Eye (tissue), 1 donor: ENCODE data around the gene SPHK2.
"Not testable (repeated sequence)": the region's sequence is repeated elsewhere in the genome, so short reads cannot be mapped to it uniquely, and the experiment has no call there.

Experiments used
- DNase-seq: peaks from one replicate; pipeline ENCODE4 v3.0.0-alpha.2; 2015

The SPHK2 gene

GRCh38 chr19:48637948-48638830 is 18.9 kb downstream of the SPHK2 start:
- DNase-seq: peak; percentile 98

DNA sequence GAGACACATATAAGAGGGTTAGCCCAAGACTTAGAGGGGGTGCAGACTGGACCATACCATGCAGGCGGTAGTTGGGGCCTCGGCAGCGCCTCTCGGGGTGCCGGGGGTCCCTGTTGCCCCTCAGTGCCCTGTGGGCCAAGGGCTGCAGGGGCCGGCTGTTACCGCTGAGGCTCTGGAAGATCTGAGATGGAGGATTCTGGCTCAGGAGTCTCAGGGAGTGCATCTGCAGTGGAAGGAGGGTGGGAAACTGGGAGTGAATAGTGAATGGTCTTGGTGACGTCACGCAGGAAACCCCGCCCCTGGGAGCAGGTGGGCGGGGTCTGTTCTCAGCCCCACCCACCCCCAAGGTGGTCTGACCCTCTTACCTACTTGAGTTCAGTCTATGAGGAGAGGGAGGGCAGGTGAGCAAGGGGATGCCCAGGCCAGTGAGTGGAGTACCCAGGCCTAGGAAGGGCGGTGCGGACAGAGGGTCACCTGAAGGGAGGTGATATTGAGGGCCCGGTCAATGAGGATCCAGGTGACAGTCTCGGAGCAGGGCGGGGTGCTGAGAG is 19.6 kb downstream of the SPHK2 start:
- no peak for DNase-seq

DNA sequence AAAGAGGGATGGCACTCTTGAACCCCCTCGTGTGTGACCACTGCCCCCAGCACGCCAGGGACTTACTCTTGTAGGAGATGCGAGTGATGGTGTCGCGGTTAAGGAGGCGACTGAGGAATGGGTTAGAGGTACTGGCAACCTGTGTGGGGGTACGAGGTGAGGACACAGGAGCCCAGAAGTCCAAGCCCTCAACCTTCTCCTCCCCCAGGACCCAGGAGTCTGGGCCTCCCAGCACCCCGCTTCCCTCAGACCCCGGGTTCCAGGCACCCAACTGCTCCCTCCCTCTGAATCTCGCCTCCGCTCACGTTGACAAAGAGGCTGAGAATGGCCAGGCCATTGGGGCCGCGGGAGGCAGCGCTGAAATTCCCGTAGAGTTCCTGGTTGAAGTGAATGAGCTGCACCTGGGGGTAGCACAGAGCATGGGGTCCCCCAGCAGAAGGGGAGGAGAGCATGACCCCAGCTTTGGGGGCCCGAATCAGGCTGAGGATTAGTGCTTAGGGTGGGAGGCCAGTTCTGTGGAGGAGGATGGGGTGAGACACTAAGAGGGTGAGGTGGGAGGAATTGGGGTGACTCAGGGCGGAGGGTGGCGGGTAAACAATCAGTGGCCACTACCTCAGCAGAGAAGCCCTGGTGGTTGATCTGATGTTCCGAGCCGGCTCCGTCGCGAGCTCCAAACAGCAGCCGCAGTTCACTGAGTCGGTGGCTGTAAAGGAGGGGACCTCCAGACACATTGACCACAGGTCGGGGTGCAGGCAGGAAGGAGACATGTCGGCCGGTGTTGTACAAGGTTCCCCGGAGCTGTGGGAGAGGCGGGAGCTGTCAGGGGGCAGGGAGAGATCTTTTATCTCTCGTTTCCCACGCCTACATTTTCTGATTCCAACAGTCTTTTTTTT is 20.4 kb downstream of the SPHK2 start:
- DNase-seq: no peak

DNA sequence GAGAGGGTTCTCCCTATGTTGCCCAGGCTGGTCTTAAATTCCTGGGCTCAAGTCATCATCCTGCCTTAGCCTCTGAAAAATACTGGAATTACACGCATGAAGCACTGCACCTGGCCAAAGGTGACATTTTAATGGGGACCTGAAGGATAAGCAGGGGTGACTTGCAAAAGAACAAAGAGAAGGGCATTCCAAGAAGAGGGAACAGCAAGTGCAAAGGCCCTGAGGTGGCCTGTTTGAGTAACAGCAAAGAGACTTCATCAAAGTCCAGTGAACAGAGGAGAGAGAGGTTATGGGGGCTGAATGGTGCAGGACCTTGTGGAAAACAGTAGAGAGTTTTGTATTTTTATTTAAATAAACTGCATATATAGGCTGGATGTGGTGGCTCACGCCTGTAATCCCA is 22.5 kb downstream of the SPHK2 start:
- DNase-seq: no peak

GRCh38 chr19:48642862-48643261 is 23.6 kb downstream of the SPHK2 start:
- no peak for DNase-seq

- DNase-seq: no peak
Measured at GRCh38 chr19:48644355-48644754, 25.0 kb downstream of the SPHK2 start.

GRCh38 chr19:48644839-48645619 is 25.7 kb downstream of the SPHK2 start:
- peak; percentile 93 for DNase-seq

GRCh38 chr19:48645620-48646000 is 26.3 kb downstream of the SPHK2 start:
- DNase-seq: no peak

DNA sequence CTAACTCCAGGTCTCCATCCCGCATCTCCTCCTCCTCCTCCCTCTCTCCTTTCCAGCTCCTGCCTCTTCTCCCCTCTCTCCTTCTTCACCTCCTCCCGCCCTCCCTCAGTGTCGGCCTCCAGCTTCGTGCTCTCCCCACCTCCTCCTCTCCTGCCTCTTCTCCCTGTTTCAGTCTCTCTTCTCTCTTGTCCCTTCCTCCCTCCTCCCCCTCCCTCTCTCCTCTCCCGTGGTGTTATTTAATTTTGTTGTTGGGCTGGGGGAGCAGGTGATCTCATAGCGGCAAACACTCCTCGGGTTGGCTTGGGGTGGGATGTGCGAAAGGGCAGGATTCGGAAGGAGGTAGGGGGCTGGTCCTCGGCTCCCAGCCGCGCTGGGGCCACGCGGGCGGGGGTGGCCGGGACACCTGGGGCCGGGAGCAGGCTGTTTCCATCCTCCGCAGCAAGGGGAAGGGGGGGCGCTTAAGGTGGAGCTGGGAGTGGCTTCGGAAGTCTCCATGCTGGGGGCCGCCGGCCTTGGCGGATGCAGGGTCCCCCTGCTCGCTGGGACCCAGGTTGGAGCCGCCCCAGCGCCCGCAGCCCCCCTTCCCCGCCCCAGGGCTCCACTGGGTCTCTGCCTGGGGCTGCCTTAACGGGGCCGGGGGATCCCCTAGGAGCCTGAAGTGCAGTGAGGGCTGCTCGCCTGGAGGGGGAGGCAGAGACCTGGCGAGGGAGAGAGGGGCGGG is 26.9 kb downstream of the SPHK2 start, which contains the start of gene CA11:
TSS of gene CA11 (minus strand) at position 187 of the 721 bp plus-strand sequence. CDS start 555 bp downstream, outside the sequence.
- peak; percentile 98 for DNase-seq

- DNase-seq: no peak
Measured at GRCh38 chr19:48646722-48647216, 27.5 kb downstream of the SPHK2 start.

- DNase-seq: no peak
Measured at GRCh38 chr19:48648134-48648533, 28.8 kb downstream of the SPHK2 start.

- no peak for DNase-seq
Measured at GRCh38 chr19:48650974-48651682, 31.8 kb downstream of the SPHK2 start.

GRCh38 chr19:48651683-48652048 is 32.4 kb downstream of the SPHK2 start:
- DNase-seq: no peak

DNA sequence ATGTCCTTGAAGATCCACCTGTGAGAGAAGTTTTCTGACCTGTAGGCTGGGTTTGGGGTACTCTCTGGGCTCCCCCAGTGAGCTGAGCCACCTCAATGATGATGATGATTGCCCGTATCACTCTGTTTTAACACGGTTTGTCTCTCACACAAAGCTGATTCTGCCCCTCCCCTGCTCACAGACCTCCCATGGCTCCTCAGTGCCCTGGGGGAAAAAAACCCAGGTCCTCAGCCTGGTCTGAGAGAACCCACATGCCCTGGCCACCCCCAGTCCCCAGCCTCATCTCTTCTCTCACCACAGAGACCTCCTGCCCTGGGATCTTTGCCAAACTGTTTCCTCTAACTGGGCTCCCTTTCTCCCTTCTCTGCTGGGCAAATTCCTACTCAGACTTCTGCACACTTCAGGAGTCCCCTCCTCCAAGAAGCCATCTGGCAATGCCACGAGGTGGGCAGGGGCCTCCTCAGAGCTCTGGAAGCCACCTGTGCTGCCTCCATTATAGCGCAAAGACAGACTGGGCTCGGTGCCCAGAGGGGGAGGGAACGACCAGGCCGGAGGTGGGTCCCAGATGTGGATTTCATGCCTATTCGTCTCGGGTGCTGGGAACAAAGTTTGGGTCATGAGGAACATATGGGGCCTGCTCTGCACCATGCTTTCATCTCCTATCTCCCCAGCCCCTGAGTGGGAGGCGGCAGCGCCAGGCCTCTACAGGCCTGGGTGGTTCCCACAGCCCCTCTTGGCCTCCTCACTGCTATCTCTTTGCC is 35.2 kb downstream of the SPHK2 start:
- peak; percentile 66 for DNase-seq

- peak; percentile 75 for DNase-seq
Measured at GRCh38 chr19:48656840-48657474, 37.7 kb downstream of the SPHK2 start.

GRCh38 chr19:48657828-48658227 is 38.5 kb downstream of the SPHK2 start:
- not testable (repeated sequence) for DNase-seq

GRCh38 chr19:48658483-48658882 is 39.2 kb downstream of the SPHK2 start:
- no peak for DNase-seq

DNA sequence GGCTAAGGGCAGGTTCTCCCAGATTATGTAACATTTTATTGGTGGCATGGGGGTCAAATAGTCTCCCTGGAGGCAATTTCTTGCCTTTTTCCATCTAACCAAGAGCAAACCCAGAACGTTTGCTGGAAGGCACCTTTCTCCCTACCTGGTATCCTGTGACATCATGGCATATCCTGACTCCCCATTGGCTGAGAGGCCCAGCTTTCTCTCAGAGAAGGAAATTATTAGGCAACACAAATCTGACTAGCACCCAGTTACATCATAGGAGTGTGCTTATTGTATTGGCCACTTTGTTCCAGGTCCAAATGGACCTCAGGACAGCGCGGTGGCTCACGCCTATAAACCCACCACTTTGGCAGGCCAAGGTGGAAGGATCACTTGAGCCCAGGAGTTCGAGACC is 40.5 kb downstream of the SPHK2 start:
- DNase-seq: no peak

GRCh38 chr19:48660852-48661710 is 41.8 kb downstream of the SPHK2 start:
- DNase-seq: peak; percentile 82
